Right atrium auricular region (tissue), 2 donors: ENCODE measurements around the gene CCDC177. TPM values are rescaled to one million over a fixed set of nuclear protein-coding genes. Genes with fewer than 3 reads are reported as not detected.

ENCODE experiments used
- DNase-seq: peaks from one replicate; pipeline ENCODE4 v3.0.0-alpha.2; 2019; ENCODE audit warnings: low spot score
- H3K27ac ChIP-seq, 2 donors: fragments of 200-600 bp; sonication (generic); 1 replicate in 1 of 2; 2 replicates in 1 of 2; pipeline ENCODE4 v1.5.1; 2016 to 2019
- H3K27me3 ChIP-seq, 2 donors: fragments of 200-600 bp; sonication (generic); one replicate each; pipeline versions ENCODE4 v1.5.1 to v1.6.0; 2017 to 2019
- H3K36me3 ChIP-seq: fragments of 200-600 bp; sonication (generic); one replicate; pipeline ENCODE4 v1.5.1; 2016
- H3K4me1 ChIP-seq, 2 donors: fragments of 200-600 bp; sonication (generic); one replicate each; pipeline versions ENCODE4 v1.5.1 to v1.6.0; 2017 to 2019
- H3K4me3 ChIP-seq, 2 donors: fragments of 200-600 bp; sonication (generic); 1 replicate in 1 of 2; 2 replicates in 1 of 2; pipeline ENCODE4 v1.5.1; 2017 to 2019; ENCODE audit warnings: mild to moderate bottlenecking in 1 of 2, moderate library complexity in 1 of 2
- H3K9me3 ChIP-seq, 2 donors: fragments of 200-600 bp; sonication (generic); one replicate each; pipeline ENCODE4 v1.5.1; 2019
- total RNA-seq, 2 donors: library from RNA; depleted of rRNA; stranded (reverse); fragments of >200 nt; gene quantifications; one replicate each; pipeline ENCODE4 v1.1.0, GENCODE V29; 2016
- TF ChIP-seq, protein P1 (sequence below), 2 donors: fragments of 200-600 bp; sonication (generic); IDR thresholded peaks; one replicate each; pipeline ENCODE4 v1.5.1; 2019; ENCODE audit warnings: antibody characterized with exemption in 2 of 2

The CCDC177 gene
- total RNA-seq, 2 donors from 2014 or later, result not detected

GRCh38 chr14:69558774-69559173 lies 15.9 kb downstream of the CCDC177 start:
- TF ChIP-seq, protein P1, sequence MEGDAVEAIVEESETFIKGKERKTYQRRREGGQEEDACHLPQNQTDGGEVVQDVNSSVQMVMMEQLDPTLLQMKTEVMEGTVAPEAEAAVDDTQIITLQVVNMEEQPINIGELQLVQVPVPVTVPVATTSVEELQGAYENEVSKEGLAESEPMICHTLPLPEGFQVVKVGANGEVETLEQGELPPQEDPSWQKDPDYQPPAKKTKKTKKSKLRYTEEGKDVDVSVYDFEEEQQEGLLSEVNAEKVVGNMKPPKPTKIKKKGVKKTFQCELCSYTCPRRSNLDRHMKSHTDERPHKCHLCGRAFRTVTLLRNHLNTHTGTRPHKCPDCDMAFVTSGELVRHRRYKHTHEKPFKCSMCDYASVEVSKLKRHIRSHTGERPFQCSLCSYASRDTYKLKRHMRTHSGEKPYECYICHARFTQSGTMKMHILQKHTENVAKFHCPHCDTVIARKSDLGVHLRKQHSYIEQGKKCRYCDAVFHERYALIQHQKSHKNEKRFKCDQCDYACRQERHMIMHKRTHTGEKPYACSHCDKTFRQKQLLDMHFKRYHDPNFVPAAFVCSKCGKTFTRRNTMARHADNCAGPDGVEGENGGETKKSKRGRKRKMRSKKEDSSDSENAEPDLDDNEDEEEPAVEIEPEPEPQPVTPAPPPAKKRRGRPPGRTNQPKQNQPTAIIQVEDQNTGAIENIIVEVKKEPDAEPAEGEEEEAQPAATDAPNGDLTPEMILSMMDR (IDR thresholded peaks at IDR 0.05), result no peak
- no peaks in the 10 kb centered on the region for H3K27me3 ChIP-seq
- DNase-seq, result no peak
- no peaks in the 10 kb centered on the region for H3K36me3 ChIP-seq
- H3K4me1 ChIP-seq, result no peaks in the 10 kb centered on the region
- no peaks in the 10 kb centered on the region for H3K9me3 ChIP-seq
- H3K27ac ChIP-seq, result no peak overlapping the region
- H3K4me3 ChIP-seq, result no peak overlapping the region

- Histone ChIP-seq H3K4me1 (no peaks in the 10 kb centered on the region), H3K4me3 (no peak overlapping the region)
- no peak for DNase-seq
Observed at GRCh38 chr14:69554500-69554899, 20.2 kb downstream of the CCDC177 start.

GRCh38 chr14:69553252-69553651 lies 21.4 kb downstream of the CCDC177 start:
- Histone ChIP-seq H3K27ac (no peak overlapping the region), H3K36me3 (no peaks in the 10 kb centered on the region), H3K4me3 (no peak overlapping the region), H3K4me1 (no peaks in the 10 kb centered on the region), H3K9me3 (no peaks in the 10 kb centered on the region), H3K27me3 (peaks cover 0 to 7% of the 10 kb centered on the region in 2 donors)
- DNase-seq, result no peak
- TF ChIP-seq, protein P1 (IDR thresholded peaks at IDR 0.05), result no peak

More at GRCh38 chr14:69554500-69554899, 20.2 kb downstream of the CCDC177 start:
- Histone ChIP-seq H3K27me3 (peaks cover 0 to 3% of the 10 kb centered on the region in 2 donors), H3K9me3 (no peaks in the 10 kb centered on the region), H3K27ac (no peak overlapping the region), H3K36me3 (no peaks in the 10 kb centered on the region)
- TF ChIP-seq, protein P1 (IDR thresholded peaks at IDR 0.05), result no peak

- H3K27me3 ChIP-seq, result peaks cover 0 to 11% of the 10 kb centered on the region in 2 donors
- TF ChIP-seq, protein P1 (IDR thresholded peaks at IDR 0.05), result no peak
- H3K27ac ChIP-seq, result no peak overlapping the region
Observed at GRCh38 chr14:69551511-69551910, 23.2 kb downstream of the CCDC177 start.

DNA sequence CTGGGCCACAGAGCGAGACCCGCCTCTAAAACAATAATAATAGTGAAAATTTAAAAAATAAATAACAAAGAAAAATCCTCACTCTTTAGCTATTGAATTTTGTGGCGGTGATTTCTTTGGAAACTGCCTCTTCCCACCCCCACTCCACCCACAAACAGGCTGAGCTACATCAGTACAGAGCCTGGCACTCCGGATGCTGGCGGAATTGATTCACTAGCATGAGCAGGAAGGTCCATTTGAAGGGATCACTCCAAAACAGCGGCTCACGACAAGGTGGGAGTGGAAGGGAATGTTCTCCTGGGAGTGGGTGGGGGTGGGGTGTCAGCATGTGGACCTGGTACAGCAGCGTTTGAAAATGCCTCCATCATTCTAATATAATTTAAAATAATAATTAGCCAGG lies 26.1 kb downstream of the CCDC177 start:
- Histone ChIP-seq H3K4me1 (peaks cover 0 to 7% of the 10 kb centered on the region in 2 donors), H3K27me3 (peaks cover 0 to 11% of the 10 kb centered on the region in 2 donors), H3K9me3 (no peaks in the 10 kb centered on the region), H3K4me3 (no peak overlapping the region), H3K36me3 (no peaks in the 10 kb centered on the region), H3K27ac (no peak overlapping the region)
- no peak for DNase-seq
- TF ChIP-seq, protein P1 (IDR thresholded peaks at IDR 0.05), result no peak

More at GRCh38 chr14:69551511-69551910, 23.2 kb downstream of the CCDC177 start:
- Histone ChIP-seq H3K36me3 (no peaks in the 10 kb centered on the region), H3K4me1 (peaks cover 0 to 7% of the 10 kb centered on the region in 2 donors), H3K9me3 (no peaks in the 10 kb centered on the region), H3K4me3 (no peak overlapping the region)
- DNase-seq, result no peak
